HG02642 (cell line): ENCODE results near the gene BRD8.
"Not testable (repeated sequence)": the region's sequence is repeated elsewhere in the genome, so short reads cannot be mapped to it uniquely, and the experiment has no call there.

ENCODE experiments used
- ATAC-seq: cut with Tn5 transposase; IDR thresholded peaks from one replicate; pipeline ENCODE4 v1.9.1; 2021; ENCODE audit warnings: mild to moderate bottlenecking; ENCODE audit not compliant: unreplicated experiment, poor library complexity

BRD8 gene

GRCh38 chr5:138178516-138179276 is at the start of gene BRD8, which contains the start of gene KIF20A:
Gene BRD8, minus strand, starts transcription at chr5:138178630. Its CDS starts 16 bp downstream, at chr5:138178614.
Gene KIF20A, plus strand, starts transcription at chr5:138179112. Its CDS starts 569 bp downstream, at chr5:138179681.
- peak; percentile 89 for ATAC-seq

GRCh38 chr5:138226910-138227309 is 48.5 kb upstream of the BRD8 start:
- ATAC-seq, result no peak

DNA sequence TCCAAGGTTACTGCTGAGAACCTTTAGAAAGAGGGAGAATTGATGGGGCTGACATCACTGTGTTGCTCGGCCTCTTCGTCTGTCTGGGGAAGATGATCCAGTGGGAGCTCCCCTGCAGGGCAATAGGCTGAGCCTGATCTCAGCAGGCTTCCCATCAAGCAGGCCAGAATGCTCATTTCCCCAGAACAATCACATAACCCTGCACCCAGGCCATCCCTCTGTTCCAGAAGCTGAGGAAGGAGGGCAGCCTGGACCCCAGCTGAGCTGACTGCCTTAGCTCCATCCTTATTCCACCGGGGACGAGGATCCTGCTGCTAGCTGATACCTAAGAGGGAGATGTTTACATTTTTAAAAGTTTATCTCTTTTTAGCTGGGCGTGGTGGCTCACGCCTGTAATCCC is 46.3 kb upstream of the BRD8 start:
- ATAC-seq, result no peak

GRCh38 chr5:138223532-138223931 is 45.1 kb upstream of the BRD8 start:
- ATAC-seq, result no peak

DNA sequence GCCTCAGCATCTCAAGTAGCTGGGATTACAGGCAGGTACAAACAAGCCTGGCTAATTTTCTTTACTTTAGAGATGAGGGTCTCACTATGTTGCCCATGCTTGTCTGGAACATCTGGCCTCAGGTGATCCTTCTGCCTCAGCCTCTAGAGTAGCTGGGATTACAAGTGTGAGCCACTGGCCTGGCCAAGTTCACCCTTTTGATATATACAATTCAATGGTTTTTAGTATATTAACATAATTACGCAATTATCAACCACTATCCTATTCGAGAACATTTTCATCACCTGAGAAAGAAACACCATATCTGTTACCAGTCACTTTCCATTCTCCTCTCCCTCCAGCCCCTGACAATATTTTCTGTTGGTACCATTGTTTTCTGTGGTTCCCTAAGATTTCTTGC is 38.4 kb upstream of the BRD8 start:
- ATAC-seq, result no peak

GRCh38 chr5:138213161-138214029 is 35.0 kb upstream of the BRD8 start, which contains the start of gene CDC23:
Gene CDC23, minus strand, starts transcription at chr5:138213323. Its CDS starts 11 bp downstream, at chr5:138213312.
- ATAC-seq, result peak; percentile 98

DNA sequence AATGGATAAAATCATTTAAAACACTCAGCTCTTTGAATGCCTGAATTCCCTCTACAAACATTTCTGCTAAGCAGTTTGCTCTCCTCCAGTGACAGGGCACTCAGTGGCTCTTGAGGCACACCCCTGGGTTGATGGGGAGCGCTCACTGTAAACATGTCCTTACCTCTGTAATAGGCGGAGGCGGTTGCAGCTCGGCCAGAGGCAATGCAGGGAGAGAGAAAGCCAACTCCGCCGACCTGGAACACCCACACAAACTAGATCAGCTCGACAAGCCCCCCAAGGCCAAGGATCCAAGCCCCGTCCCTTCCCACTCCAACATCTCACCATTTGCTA is 34.4 kb upstream of the BRD8 start:
- ATAC-seq, result peak; percentile 7

DNA sequence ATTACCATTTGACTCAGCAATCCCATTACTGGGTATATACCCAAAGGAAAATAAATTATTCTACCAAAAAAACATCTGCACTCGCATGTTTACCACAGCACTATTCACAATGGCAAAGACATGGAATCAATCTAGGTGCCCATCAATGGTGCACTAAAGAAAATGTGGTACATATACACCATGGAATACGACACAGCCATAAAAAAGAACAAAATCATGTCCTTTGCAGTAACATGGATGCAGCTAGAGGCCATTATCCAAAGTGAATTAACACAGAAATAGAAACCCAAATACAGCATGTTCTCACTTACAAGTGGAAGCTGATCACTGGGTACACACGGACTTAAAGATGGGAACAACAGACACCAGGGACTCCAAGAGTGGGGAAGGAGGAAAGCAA is 32.6 kb upstream of the BRD8 start:
- no peak for ATAC-seq

- ATAC-seq, result not testable (repeated sequence)
Measured at GRCh38 chr5:138193859-138194258, 15.4 kb upstream of the BRD8 start.

- no peak for ATAC-seq
Measured at GRCh38 chr5:138192826-138193225, 14.4 kb upstream of the BRD8 start.

DNA sequence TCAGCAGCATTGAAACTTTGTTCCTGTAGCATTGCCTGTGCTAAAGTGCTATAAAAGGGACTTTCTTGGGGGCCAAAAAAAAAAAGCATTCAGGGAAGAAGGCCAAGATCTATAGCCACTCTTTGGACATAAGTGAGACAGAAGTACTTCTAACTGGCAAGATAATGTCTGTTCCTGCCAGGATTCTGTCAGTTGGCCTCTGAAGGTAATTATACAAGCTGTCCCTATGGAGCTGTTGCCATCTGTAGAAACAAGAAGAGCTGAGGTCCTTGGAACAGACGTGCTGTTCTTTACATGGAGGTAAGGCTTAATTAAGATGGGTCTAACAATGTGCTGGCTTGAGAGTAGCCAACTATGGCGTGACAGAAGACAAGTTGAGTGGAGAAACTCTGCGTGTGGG is 10.2 kb upstream of the BRD8 start:
- ATAC-seq, result no peak

DNA sequence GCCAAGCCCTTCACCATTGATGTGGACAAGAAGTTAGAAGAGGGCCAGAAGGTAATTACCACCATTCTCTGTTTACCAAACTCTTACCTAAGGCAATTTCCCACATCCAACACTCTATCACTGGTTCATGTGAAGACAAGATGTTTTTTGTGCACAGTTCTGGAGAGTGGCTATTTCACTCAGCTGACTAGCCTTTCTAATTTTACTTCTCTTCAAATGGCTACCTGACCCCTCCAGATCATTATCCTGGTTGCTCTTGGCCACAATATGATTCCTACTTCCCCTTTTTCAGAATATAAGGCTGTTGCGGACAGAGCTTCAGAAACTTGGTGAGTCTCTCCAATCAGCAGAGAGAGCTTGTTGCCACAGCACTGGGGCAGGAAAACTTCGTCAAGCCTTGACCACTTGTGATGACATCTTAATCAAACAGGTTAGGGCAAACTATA is 7.6 kb upstream of the BRD8 start:
- no peak for ATAC-seq

DNA sequence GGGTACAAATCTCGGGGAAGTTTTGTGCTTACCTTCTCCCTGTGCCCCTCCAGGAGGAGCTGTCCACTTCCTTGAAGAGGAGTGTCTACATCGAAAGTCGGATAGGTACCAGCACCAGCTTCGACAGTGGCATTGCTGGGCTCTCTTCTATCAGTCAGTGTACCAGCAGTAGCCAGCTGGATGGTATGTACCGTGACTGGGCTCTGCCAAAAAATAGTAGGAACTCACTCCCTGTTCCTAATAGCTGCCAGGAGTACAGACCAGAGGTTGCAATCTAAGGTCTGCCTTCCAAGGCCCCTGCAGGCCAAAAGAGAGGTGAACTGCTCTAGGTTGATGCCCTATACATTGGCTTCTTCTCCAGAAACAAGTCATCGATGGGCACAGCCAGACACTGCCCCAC is 4.4 kb upstream of the BRD8 start:
- ATAC-seq, result no peak

GRCh38 chr5:138180841-138181240 is 2.4 kb upstream of the BRD8 start:
- no peak for ATAC-seq

GRCh38 chr5:138180183-138180782 is 1.9 kb upstream of the BRD8 start:
- no peak for ATAC-seq

- ATAC-seq, result no peak
Measured at GRCh38 chr5:138179277-138179857, 937 bp upstream of the BRD8 start.

DNA sequence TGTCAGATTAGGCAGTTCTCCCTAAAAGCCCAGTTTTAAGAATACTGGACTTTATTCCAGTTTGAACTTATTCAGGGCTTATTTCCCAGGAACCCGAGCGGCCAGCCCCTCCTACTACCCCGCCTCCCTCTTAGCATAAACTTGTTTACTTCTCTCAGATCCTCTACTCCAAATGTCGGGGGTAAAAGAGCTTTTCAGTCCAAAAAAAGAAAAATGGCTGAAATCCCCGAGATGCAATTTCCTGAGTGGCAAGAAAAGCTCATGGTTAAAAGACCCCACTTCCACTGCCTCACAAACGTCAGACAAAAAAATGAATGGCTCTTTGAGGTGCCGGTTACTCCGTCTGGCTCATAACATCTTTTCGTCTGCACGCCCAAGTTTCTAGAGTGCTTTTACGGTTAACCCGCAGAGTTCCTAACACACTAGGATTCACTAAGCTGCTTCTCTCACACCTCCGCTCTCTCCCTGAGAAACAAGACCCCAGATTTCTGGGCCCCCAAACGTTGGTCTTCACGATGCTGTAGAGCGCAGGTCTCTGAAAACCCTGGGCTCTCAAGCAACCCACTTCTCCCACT is 402 bp downstream of the BRD8 start:
- ATAC-seq, result no peak

DNA sequence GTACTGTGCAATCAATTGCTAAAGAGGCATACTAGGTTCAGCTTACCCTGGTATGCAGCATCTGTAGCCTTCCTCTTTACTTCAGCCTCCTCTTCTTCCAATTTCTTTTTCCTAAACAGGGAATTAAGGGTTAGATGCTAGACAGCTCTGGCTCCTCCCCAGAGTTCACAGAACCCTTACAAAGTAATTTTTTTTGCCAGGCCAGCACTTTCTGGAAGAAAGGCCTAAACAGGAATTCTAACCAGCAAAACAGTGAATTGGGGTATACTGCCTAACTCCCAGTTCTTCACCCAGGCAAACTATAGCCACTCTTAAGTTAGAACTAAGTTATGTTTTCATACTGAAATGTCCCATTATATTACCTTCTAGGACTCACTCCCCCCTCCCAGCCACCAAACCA is 8.1 kb downstream of the BRD8 start:
- ATAC-seq, result no peak

DNA sequence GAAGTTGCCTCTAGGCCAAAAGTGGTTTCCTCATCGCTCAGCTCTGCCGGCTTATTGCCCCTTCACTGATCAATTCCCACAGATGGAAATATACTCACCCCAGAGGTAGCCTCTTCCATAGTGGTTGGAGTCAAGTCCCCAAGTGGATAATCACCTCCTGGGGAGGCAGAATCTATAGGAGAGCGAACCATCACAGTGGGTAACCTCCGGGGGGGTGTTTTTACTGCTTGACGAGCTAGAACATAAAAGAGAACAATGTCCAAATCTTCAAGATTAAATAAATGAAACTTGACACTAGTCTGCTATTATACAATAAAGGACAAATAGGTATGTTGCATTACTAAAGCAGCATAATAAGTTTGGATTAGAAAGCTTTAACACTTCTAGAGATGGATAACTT is 9.3 kb downstream of the BRD8 start:
- no peak for ATAC-seq

- ATAC-seq, result no peak
Measured at GRCh38 chr5:138163721-138164120, 14.7 kb downstream of the BRD8 start.
